ENCODE data around the gene HCN3. TPM values are rescaled to one million over a fixed set of nuclear protein-coding genes. Genes with fewer than 3 reads are reported as not detected.
A peak's percentile ranks its signal among the peaks of the same experiment; 100 is the strongest.

The HCN3 gene
- total RNA-seq, 1 experiment from 2014 or later = 5.4 TPM

GRCh38 chr1:155277902-155278688 lies 832 bp downstream of the HCN3 start:
- H2BK5ac ChIP-seq (ENCODE audit: insufficient read length, low read length) = no peak overlapping the region
- H3K27ac Mint-ChIP-seq = peak overlapping the region in 2 of 3 experiments; percentile 48 to 78; a peak in 2 of 7 replicates
- H2AFZ ChIP-seq (ENCODE audit: low read length) = no peak overlapping the region

More at GRCh38 chr1:155277902-155278688, 832 bp downstream of the HCN3 start:
- Histone ChIP-seq H4K5ac (ENCODE audit: insufficient read length, low read depth, low read length) (no peak overlapping the region), H3K27me3 (ENCODE audit: insufficient read depth, low read length) (no peaks in the 10 kb centered on the region), H3K9ac (ENCODE audit: extremely low read depth, insufficient read length, low read length) (no peak overlapping the region), H3K4ac (ENCODE audit: low read depth, low read length) (no peak overlapping the region), H2BK120ac (ENCODE audit: low read depth, low read length, poor library complexity, severe bottlenecking) (no peak overlapping the region), H4K20me1 (ENCODE audit: control insufficient read depth, insufficient read depth, insufficient read length) (no peaks in the 10 kb centered on the region), H3K79me1 (ENCODE audit: insufficient read depth, low read depth, low read length, poor library complexity, severe bottlenecking) (no peaks in the 10 kb centered on the region), H2BK20ac (ENCODE audit: low read depth, low read length, poor library complexity, severe bottlenecking) (no peak overlapping the region), H3K79me2 (ENCODE audit: insufficient read depth, low read length) (no peaks in the 10 kb centered on the region), H3K9me3 (ENCODE audit: control insufficient read depth, low read depth, low read length) (no peaks in the 10 kb centered on the region), H3K14ac (ENCODE audit: insufficient read depth, low read length) (no peak overlapping the region), H3K56ac (ENCODE audit: insufficient read length, low read depth, low read length) (no peak overlapping the region), H3K27ac (ENCODE audit: insufficient read length, low read depth, low read length) (no peak overlapping the region), H3K18ac (ENCODE audit: insufficient read length, low read depth, low read length) (no peak overlapping the region), H2AK5ac (ENCODE audit: insufficient read length, low read length) (no peak overlapping the region), H3K4me1 (ENCODE audit: insufficient read depth, low read length) (peaks cover 6% of the 10 kb centered on the region; the same call in 1 of the 2 replicates), H4K8ac (replicated peaks; ENCODE audit: insufficient read length, low read depth, low read length) (no peak overlapping the region), H4K91ac (ENCODE audit: insufficient read length, low read depth, low read length) (no peak overlapping the region), H3K4me2 (ENCODE audit: insufficient read depth, insufficient read length, low read length) (peak overlapping the region; percentile 94), H3K23ac (ENCODE audit: insufficient read length, low read depth, low read length) (no peak overlapping the region), H2BK15ac (ENCODE audit: low read depth, low read length) (no peak overlapping the region), H2BK12ac (ENCODE audit: insufficient read length, low read depth, low read length) (no peak overlapping the region), H3K23me2 (ENCODE audit: insufficient read length, low read depth, low read length, poor library complexity, severe bottlenecking) (peaks cover 16% of the 10 kb centered on the region), H3T11ph (ENCODE audit: low read length) (no peak overlapping the region)
- peaks cover 1 to 10% (median 4%) of the 10 kb centered on the region in 3 experiments; a peak in 5 of 7 replicates for H3K36me3 Mint-ChIP-seq (ENCODE audit: insufficient read depth in 1 of 3, low read depth in 3 of 3)
- TF ChIP-seq, protein P1, sequence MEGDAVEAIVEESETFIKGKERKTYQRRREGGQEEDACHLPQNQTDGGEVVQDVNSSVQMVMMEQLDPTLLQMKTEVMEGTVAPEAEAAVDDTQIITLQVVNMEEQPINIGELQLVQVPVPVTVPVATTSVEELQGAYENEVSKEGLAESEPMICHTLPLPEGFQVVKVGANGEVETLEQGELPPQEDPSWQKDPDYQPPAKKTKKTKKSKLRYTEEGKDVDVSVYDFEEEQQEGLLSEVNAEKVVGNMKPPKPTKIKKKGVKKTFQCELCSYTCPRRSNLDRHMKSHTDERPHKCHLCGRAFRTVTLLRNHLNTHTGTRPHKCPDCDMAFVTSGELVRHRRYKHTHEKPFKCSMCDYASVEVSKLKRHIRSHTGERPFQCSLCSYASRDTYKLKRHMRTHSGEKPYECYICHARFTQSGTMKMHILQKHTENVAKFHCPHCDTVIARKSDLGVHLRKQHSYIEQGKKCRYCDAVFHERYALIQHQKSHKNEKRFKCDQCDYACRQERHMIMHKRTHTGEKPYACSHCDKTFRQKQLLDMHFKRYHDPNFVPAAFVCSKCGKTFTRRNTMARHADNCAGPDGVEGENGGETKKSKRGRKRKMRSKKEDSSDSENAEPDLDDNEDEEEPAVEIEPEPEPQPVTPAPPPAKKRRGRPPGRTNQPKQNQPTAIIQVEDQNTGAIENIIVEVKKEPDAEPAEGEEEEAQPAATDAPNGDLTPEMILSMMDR (conservative IDR thresholded peaks at IDR 0.05) = peak; percentile 68
- peaks cover 27 to 31% of the 10 kb centered on the region in 2 experiments for H3K4me1 Mint-ChIP-seq
- H3K4me3 Mint-ChIP-seq = peak overlapping the region; percentile 67 to 83
- DNase-seq = peak; percentile 99
- 0 out of 5 replicates have a peak, but pooled peaks cover 0 to 3% of the 10 kb centered on the region in 2 experiments for H3K9me3 Mint-ChIP-seq
- WGBS (ENCODE audit: extremely low coverage, insufficient read length, low lambda C conversion rate) = no CpG with 5 or more reads among the region's 29 CpGs
- peaks cover 4% of the 10 kb centered on the region; the same call in 1 of the 2 replicates for H3K27me3 Mint-ChIP-seq (ENCODE audit: low read depth)

All from H9 (cell line).